Hindlimb muscle (tissue), 1 donor: ENCODE measurements around the gene KCNN1. TPM values are rescaled to one million over a fixed set of nuclear protein-coding genes. Genes with fewer than 3 reads are reported as not detected.
A peak's percentile ranks its signal among the peaks of the same experiment; 100 is the strongest.
"Not testable (repeated sequence)": the region's sequence is repeated elsewhere in the genome, so short reads cannot be mapped to it uniquely, and the experiment has no call there.

ENCODE experiments used
- DNase-seq: peaks from one replicate; pipeline ENCODE4 v3.0.0-alpha.2; 2013
- polyA plus RNA-seq: library from polyadenylated mRNA; unstranded; fragments of 120-200 nt; gene quantifications from one replicate; pipeline ENCODE4 v1.2.1, GENCODE V29; 2013; ENCODE audit not compliant: insufficient read length

KCNN1 gene
- 0.63 TPM for polyA plus RNA-seq

- no peak for DNase-seq
Measured at GRCh38 chr19:17966550-17967256, at the start of gene KCNN1. Gene KCNN1, plus strand, starts transcription at chr19:17967107. Its CDS starts 6,782 bp downstream, at chr19:17973889.

- DNase-seq: not testable (repeated sequence)
Measured at GRCh38 chr19:17918151-17918550, 48.8 kb upstream of the KCNN1 start.

- DNase-seq: not testable (repeated sequence)
Measured at GRCh38 chr19:17919122-17919521, 47.8 kb upstream of the KCNN1 start.

- DNase-seq: no peak
Measured at GRCh38 chr19:17920527-17920926, 46.4 kb upstream of the KCNN1 start.

GRCh38 chr19:17922138-17922537 lies 44.8 kb upstream of the KCNN1 start:
- no peak for DNase-seq

- DNase-seq: no peak
Measured at GRCh38 chr19:17926044-17926443, 40.9 kb upstream of the KCNN1 start.

GRCh38 chr19:17929056-17929455 lies 37.9 kb upstream of the KCNN1 start:
- no peak for DNase-seq

GRCh38 chr19:17931532-17932191 lies 35.2 kb upstream of the KCNN1 start:
- no peak for DNase-seq

- DNase-seq: peak; percentile 94
Measured at GRCh38 chr19:17932485-17933338, 34.2 kb upstream of the KCNN1 start, which contains the start of gene CCDC124. Gene CCDC124, plus strand, starts transcription at chr19:17933015. Its CDS starts 3,406 bp downstream, at chr19:17936421.

GRCh38 chr19:17933414-17934129 lies 33.3 kb upstream of the KCNN1 start:
- DNase-seq: no peak

GRCh38 chr19:17936379-17936778 lies 30.5 kb upstream of the KCNN1 start:
- DNase-seq: no peak

GRCh38 chr19:17937371-17937900 lies 29.5 kb upstream of the KCNN1 start:
- no peak for DNase-seq

GRCh38 chr19:17938092-17938845 lies 28.6 kb upstream of the KCNN1 start:
- peak; percentile 67 for DNase-seq

GRCh38 chr19:17942181-17942580 lies 24.7 kb upstream of the KCNN1 start:
- DNase-seq: no peak

- no peak for DNase-seq
Measured at GRCh38 chr19:17942582-17943273, 24.2 kb upstream of the KCNN1 start.

GRCh38 chr19:17943274-17944221 lies 23.4 kb upstream of the KCNN1 start:
- no peak for DNase-seq

- no peak for DNase-seq
Measured at GRCh38 chr19:17944301-17944700, 22.6 kb upstream of the KCNN1 start.

GRCh38 chr19:17946965-17947784 lies 19.7 kb upstream of the KCNN1 start:
- no peak for DNase-seq
